Fibroblast of the aortic adventitia (primary cell): ENCODE data around the gene MRTFB. TPM values are rescaled to one million over a fixed set of nuclear protein-coding genes. Genes with fewer than 3 reads are reported as not detected.
"Not testable (repeated sequence)": the region's sequence is repeated elsewhere in the genome, so short reads cannot be mapped to it uniquely, and the experiment has no call there.

Experiments used
- DNase-seq: peaks from one replicate; pipeline ENCODE4 v3.0.0-alpha.2; 2010; ENCODE audit warnings: low read depth
- H3K4me3 ChIP-seq: 2 replicates; pipeline ENCODE4 v1.5.1; 2011; ENCODE audit warnings: low read depth, mild to moderate bottlenecking, control low read depth, low read length, moderate library complexity
- total RNA-seq: library from RNA; depleted of rRNA; stranded (reverse); fragments of >200 nt; gene quantifications from 2 replicates; pipeline ENCODE4 v1.2.3, GENCODE V29; 2012; ENCODE audit warnings: low replicate concordance
- TF ChIP-seq, protein P1 (sequence below): IDR thresholded peaks from 2 replicates; pipeline ENCODE4 v1.5.1; 2011; ENCODE audit warnings: mild to moderate bottlenecking, low read length, control low read depth, inconsistent platforms; ENCODE audit not compliant: insufficient read depth

The MRTFB gene, protein sequence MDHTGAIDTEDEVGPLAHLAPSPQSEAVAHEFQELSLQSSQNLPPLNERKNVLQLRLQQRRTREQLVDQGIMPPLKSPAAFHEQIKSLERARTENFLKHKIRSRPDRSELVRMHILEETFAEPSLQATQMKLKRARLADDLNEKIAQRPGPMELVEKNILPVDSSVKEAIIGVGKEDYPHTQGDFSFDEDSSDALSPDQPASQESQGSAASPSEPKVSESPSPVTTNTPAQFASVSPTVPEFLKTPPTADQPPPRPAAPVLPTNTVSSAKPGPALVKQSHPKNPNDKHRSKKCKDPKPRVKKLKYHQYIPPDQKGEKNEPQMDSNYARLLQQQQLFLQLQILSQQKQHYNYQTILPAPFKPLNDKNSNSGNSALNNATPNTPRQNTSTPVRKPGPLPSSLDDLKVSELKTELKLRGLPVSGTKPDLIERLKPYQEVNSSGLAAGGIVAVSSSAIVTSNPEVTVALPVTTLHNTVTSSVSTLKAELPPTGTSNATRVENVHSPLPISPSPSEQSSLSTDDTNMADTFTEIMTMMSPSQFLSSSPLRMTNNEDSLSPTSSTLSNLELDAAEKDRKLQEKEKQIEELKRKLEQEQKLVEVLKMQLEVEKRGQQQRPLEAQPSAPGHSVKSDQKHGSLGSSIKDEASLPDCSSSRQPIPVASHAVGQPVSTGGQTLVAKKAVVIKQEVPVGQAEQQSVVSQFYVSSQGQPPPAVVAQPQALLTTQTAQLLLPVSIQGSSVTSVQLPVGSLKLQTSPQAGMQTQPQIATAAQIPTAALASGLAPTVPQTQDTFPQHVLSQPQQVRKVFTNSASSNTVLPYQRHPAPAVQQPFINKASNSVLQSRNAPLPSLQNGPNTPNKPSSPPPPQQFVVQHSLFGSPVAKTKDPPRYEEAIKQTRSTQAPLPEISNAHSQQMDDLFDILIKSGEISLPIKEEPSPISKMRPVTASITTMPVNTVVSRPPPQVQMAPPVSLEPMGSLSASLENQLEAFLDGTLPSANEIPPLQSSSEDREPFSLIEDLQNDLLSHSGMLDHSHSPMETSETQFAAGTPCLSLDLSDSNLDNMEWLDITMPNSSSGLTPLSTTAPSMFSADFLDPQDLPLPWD
- total RNA-seq = 13.2 and 29.2 TPM in 2 replicates

- peak; percentile 31 for DNase-seq
- peak within 1 kb of the TSS; percentile 83 for H3K4me3 ChIP-seq
- TF ChIP-seq, protein P1, sequence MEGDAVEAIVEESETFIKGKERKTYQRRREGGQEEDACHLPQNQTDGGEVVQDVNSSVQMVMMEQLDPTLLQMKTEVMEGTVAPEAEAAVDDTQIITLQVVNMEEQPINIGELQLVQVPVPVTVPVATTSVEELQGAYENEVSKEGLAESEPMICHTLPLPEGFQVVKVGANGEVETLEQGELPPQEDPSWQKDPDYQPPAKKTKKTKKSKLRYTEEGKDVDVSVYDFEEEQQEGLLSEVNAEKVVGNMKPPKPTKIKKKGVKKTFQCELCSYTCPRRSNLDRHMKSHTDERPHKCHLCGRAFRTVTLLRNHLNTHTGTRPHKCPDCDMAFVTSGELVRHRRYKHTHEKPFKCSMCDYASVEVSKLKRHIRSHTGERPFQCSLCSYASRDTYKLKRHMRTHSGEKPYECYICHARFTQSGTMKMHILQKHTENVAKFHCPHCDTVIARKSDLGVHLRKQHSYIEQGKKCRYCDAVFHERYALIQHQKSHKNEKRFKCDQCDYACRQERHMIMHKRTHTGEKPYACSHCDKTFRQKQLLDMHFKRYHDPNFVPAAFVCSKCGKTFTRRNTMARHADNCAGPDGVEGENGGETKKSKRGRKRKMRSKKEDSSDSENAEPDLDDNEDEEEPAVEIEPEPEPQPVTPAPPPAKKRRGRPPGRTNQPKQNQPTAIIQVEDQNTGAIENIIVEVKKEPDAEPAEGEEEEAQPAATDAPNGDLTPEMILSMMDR = no peak
These were observed at the start of gene MRTFB for GRCh38 chr16:14070877-14071575. TSS of gene MRTFB (plus strand) at chr16:14071319. CDS start at chr16:14140607, 69,288 bp downstream.

DNA sequence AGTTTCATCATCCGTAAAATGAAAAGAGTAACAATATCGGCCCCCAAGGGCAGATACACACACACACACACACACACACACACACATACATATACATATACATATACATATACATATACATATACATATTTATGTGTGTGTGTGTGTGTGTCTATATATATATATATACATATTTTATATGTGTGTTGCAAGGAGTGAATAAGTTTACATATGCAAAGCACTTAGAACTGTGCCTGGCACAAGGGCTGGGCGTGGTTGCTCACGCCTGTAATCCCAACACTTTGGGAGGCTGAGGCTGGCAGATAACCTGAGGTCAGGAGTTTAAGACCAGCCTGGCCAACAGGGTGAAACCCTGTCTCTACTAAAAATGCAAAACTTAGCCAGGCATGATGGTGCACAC lies 47.6 kb upstream of the MRTFB start:
- not testable (repeated sequence) for DNase-seq

DNA sequence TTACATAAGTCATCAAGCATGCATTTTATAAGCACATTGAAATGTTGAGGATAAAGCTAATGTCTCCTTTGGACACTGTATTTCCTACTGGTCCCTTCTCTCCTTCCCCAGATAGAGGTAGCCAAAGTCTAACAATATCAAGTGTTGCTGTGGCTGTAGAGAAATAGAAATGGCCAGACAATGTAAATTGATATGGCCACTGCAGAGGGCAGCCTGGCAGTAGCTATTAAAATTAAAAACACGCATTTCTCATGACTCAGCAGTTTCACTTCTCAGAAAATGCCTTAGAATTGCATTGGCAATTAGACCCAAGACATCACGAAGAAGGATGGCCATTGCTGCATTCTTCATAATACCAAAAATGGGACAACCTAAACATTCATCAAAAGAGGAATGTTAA lies 46.8 kb upstream of the MRTFB start:
- DNase-seq = peak; percentile 35
- no peak overlapping the region for H3K4me3 ChIP-seq
- TF ChIP-seq, protein P1 = no peak

More for the DNA sequence above, 47.6 kb upstream of the MRTFB start:
- not testable (repeated sequence) for H3K4me3 ChIP-seq

GRCh38 chr16:14026572-14027285 lies 44.4 kb upstream of the MRTFB start:
- TF ChIP-seq, protein P1 = no peak
- no peak overlapping the region for H3K4me3 ChIP-seq
- DNase-seq = no peak

- TF ChIP-seq, protein P1 = no peak
- no peak overlapping the region for H3K4me3 ChIP-seq
- no peak for DNase-seq
These were observed 42.9 kb upstream of the MRTFB start for GRCh38 chr16:14028202-14028601.

GRCh38 chr16:14029658-14030057 lies 41.5 kb upstream of the MRTFB start:
- no peak for DNase-seq
- TF ChIP-seq, protein P1 = no peak
- no peak overlapping the region for H3K4me3 ChIP-seq
